Melanocyte of skin (primary cell): ENCODE data around the gene SLU7. TPM values are rescaled to one million over a fixed set of nuclear protein-coding genes. Genes with fewer than 3 reads are reported as not detected.

Source experiments
- total RNA-seq, 2 donors: library from RNA; depleted of rRNA; stranded (reverse); fragments of >200 nt; gene quantifications; 2 replicates each; pipeline ENCODE4 v1.2.3, GENCODE V29; 2012

The SLU7 gene
- total RNA-seq, result 10 to 100 TPM; 46.1 to 54.9 TPM

GRCh38 chr5:160418561-160419457 is at the start of gene SLU7:
SLU7 (minus strand) TSS chr5:160419081; CDS start chr5:160415294, 3,787 bp downstream.

GRCh38 chr5:160421625-160422258 is 2.9 kb upstream of the SLU7 start, which contains the start of gene PTTG1:
PTTG1 (plus strand) TSS chr5:160421855; CDS start chr5:160422313, 458 bp downstream.

GRCh38 chr5:160399402-160400353 is 19.2 kb downstream of the SLU7 start, which contains the start of gene FAM200C:
FAM200C (minus strand) TSS chr5:160400054; CDS start chr5:160395490, 4,564 bp downstream.

GRCh38 chr5:160369990-160370712 is 48.7 kb downstream of the SLU7 start, which contains the start of gene C1QTNF2:
C1QTNF2 (minus strand) TSS chr5:160370626; CDS start chr5:160355011, 15,615 bp downstream.

Other genes starting within 250 kb of the SLU7 start
- gene FABP6, start 189.6 kb downstream of the SLU7 start, total RNA-seq, result not detected
- gene CCNJL, start 106.5 kb downstream of the SLU7 start, total RNA-seq, result 1 to 10 TPM; 4.5 to 8.7 TPM
- 1 to 10 TPM in 1 of 2 donors, under 1 TPM in 1; 0.34 to 1.3 TPM for gene C1QTNF2, start 48.5 kb downstream of the SLU7 start, total RNA-seq
- 1 to 10 TPM; 6.2 to 7.0 TPM for gene FAM200C, start 19.0 kb downstream of the SLU7 start, total RNA-seq
- gene PTTG1, start 2.8 kb upstream of the SLU7 start, total RNA-seq, result 100 to 1,000 TPM; 371 to 547 TPM